ENCODE measurements around the gene SUSD2.

Gene SUSD2

GRCh38 chr22:24153353-24153752, 27.9 kb upstream of the SUSD2 start:
- DNase-seq: peak; percentile 34

- DNase-seq: no peak
Observed at GRCh38 chr22:24153959-24154358, 27.3 kb upstream of the SUSD2 start.

GRCh38 chr22:24154826-24155225, 26.5 kb upstream of the SUSD2 start:
- DNase-seq: no peak

- DNase-seq: peak; percentile 71
Observed at GRCh38 chr22:24155627-24156140, 25.6 kb upstream of the SUSD2 start.

- peak; percentile 77 for DNase-seq
Observed at GRCh38 chr22:24156141-24156912, 25.0 kb upstream of the SUSD2 start.

- DNase-seq: peak; percentile 89
Observed at GRCh38 chr22:24156913-24157821, 24.1 kb upstream of the SUSD2 start.

- DNase-seq: no peak
Observed at GRCh38 chr22:24157822-24158135, 23.5 kb upstream of the SUSD2 start.

GRCh38 chr22:24159650-24160049, 21.6 kb upstream of the SUSD2 start:
- DNase-seq: no peak

GRCh38 chr22:24160546-24160945, 20.7 kb upstream of the SUSD2 start:
- DNase-seq: no peak

GRCh38 chr22:24161485-24161884, 19.8 kb upstream of the SUSD2 start:
- DNase-seq: no peak

- no peak for DNase-seq
Observed at GRCh38 chr22:24161909-24162308, 19.4 kb upstream of the SUSD2 start.

GRCh38 chr22:24162436-24162835, 18.9 kb upstream of the SUSD2 start:
- DNase-seq: no peak

GRCh38 chr22:24164243-24164642, 17.0 kb upstream of the SUSD2 start:
- DNase-seq: no peak

GRCh38 chr22:24164940-24165339, 16.3 kb upstream of the SUSD2 start:
- no peak for DNase-seq

- DNase-seq: no peak
Observed at GRCh38 chr22:24165673-24166072, 15.6 kb upstream of the SUSD2 start.

- DNase-seq: no peak
Observed at GRCh38 chr22:24166811-24167210, 14.5 kb upstream of the SUSD2 start.

GRCh38 chr22:24169439-24170058, 11.7 kb upstream of the SUSD2 start:
- no peak for DNase-seq

- no peak for DNase-seq
Observed at GRCh38 chr22:24170188-24170587, 11.1 kb upstream of the SUSD2 start.

- DNase-seq: no peak
Observed at GRCh38 chr22:24170632-24171031, 10.7 kb upstream of the SUSD2 start.

- no peak for DNase-seq
Observed at GRCh38 chr22:24171822-24172221, 9.5 kb upstream of the SUSD2 start.

- DNase-seq: peak; percentile 77
Observed at GRCh38 chr22:24175160-24175808, 6.0 kb upstream of the SUSD2 start.

- DNase-seq: no peak
Observed at GRCh38 chr22:24176040-24176439, 5.2 kb upstream of the SUSD2 start.

GRCh38 chr22:24176630-24177029, 4.7 kb upstream of the SUSD2 start:
- no peak for DNase-seq
